GM12878 (cell line): ENCODE results near the gene RPL22.

Experiments used
- CBX5 ChIP-seq: sonication (generic); IDR thresholded peaks from 2 replicates; pipeline ENCODE4 v1.6.1; 2016; ENCODE audit warnings: low read depth, moderate library complexity, mild to moderate bottlenecking, inconsistent platforms
- CHD2 ChIP-seq: IDR thresholded peaks from 2 replicates; pipeline ENCODE4 v1.6.1; 2011; ENCODE audit warnings: low read depth, low read length, improper control_type of control experiment, borderline replicate concordance
- EP300 ChIP-seq, 2 experiments: fragments of 150-350 bp in 1 of 2; IDR thresholded peaks; 2 replicates each; pipeline ENCODE4 v1.6.1; 2011 to 2012; ENCODE audit warnings: low read depth in 2 of 2, low read length in 2 of 2, borderline replicate concordance in 1 of 2, improper control_type of control experiment in 1 of 2, inconsistent platforms in 1 of 2; ENCODE audit not compliant: control insufficient read depth in 1 of 2
- EZH2 ChIP-seq: IDR thresholded peaks from 2 replicates; pipeline ENCODE4 v1.6.1; 2012; ENCODE audit warnings: low read depth, mild to moderate bottlenecking, control low read depth, inconsistent platforms, low read length, borderline replicate concordance; ENCODE audit not compliant: control insufficient read depth
- FOXK2 ChIP-seq: fragments of 450-650 bp; IDR thresholded peaks from 2 replicates; pipeline ENCODE4 v1.6.1; 2017; ENCODE audit warnings: mild to moderate bottlenecking, moderate library complexity
- RCOR1 ChIP-seq: conservative IDR thresholded peaks from 2 replicates; pipeline ENCODE4 v1.6.1; 2012; ENCODE audit warnings: low read depth, low read length, improper control_type of control experiment
- SMC3 ChIP-seq: IDR thresholded peaks from 2 replicates; pipeline ENCODE4 v1.6.1; 2011; ENCODE audit warnings: low read length, improper control_type of control experiment, borderline replicate concordance
- YY1 ChIP-seq: IDR thresholded peaks from 2 replicates; pipeline ENCODE4 v1.6.1; 2011; ENCODE audit warnings: low read depth, mild to moderate bottlenecking, low read length
- ZNF217 ChIP-seq: fragments of 450-650 bp; IDR thresholded peaks from 2 replicates; pipeline ENCODE4 v1.6.1; 2017; ENCODE audit warnings: antibody characterized with exemption, mild to moderate bottlenecking
- ZNF384 ChIP-seq: IDR thresholded peaks from 2 replicates; pipeline ENCODE4 v1.6.1; 2012; ENCODE audit warnings: low read depth, mild to moderate bottlenecking, low read length, improper control_type of control experiment, borderline replicate concordance

GRCh38 chr1:6163973-6164617 lies 35.3 kb downstream of the RPL22 start:
- no peak for TF ChIP-seq ZNF217
- no peak for TF ChIP-seq CBX5
- TF ChIP-seq YY1 = no peak
- no peak for TF ChIP-seq FOXK2
- no peak for TF ChIP-seq EZH2
- no peak for TF ChIP-seq ZNF384
- TF ChIP-seq RCOR1 = no peak
- TF ChIP-seq SMC3 = no peak
- no peak for TF ChIP-seq EP300 (IDR thresholded peaks at IDR 0.05; ENCODE audit: borderline replicate concordance in 1 of 2, control insufficient read depth in 1 of 2, low read depth in 2 of 2, low read length in 2 of 2)
- no peak for TF ChIP-seq CHD2
